ENCODE data around the gene HSDL2. TPM values are rescaled to one million over a fixed set of nuclear protein-coding genes. Genes with fewer than 3 reads are reported as not detected.

HSDL2 gene
- total RNA-seq, 1 experiment from 2014 or later: 32.2 TPM

GRCh38 chr9:112434487-112434886 is 54.6 kb downstream of the HSDL2 start (continued):
- TF ChIP-seq CTCF (IDR thresholded peaks at IDR 0.05): no peak

GRCh38 chr9:112437406-112437805 is 57.5 kb downstream of the HSDL2 start:
- no TSS peak for BruUV-seq (replicated peaks)
- CTCF ChIA-PET: no interaction called here
- no peak overlapping the region for H3K4me3 ChIP-seq (ENCODE audit: low read depth in 2 of 2, low read length in 2 of 2)
- no peaks in the 10 kb centered on the region for H3K4me1 ChIP-seq (ENCODE audit: control insufficient read depth, insufficient read depth, low read length)
- no peak for DNase-seq (ENCODE audit: low read depth, low spot score)
- POLR2A ChIA-PET: no interaction called here
- no peak overlapping the region for H3K27ac ChIP-seq (ENCODE audit: low read length)
- intact Hi-C loops (cut with micrococcal nuclease; ENCODE audit: unreplicated experiment): no loop called here
- H3K9me3 ChIP-seq (ENCODE audit: control insufficient read depth, insufficient read depth, low read depth, low read length): no peaks in the 10 kb centered on the region
- TF ChIP-seq REST (IDR thresholded peaks at IDR 0.05; ENCODE audit: insufficient read depth in 1 of 2, low read depth in 2 of 2, low read length in 1 of 2): no peak
- no peak for TF ChIP-seq POLR2AphosphoS5 (IDR thresholded peaks at IDR 0.05; ENCODE audit: low read depth, low read length)
- no peak for TF ChIP-seq SIN3A (IDR thresholded peaks at IDR 0.05; ENCODE audit: borderline replicate concordance, insufficient read depth, low read depth, low read length)
- no peak for TF ChIP-seq CTCF (IDR thresholded peaks at IDR 0.05)
- no peak for TF ChIP-seq TCF7L2 (IDR thresholded peaks at IDR 0.05; ENCODE audit: low read depth, low read length)
- H3K36me3 ChIP-seq (ENCODE audit: control insufficient read depth, insufficient read depth, low read length): no peaks in the 10 kb centered on the region; the same call in 1 of the 2 replicates
- in situ Hi-C loops (cut with HindIII; ENCODE audit: low pct_unique_long_range_greater_than_20kb, low sequenced_read_pairs): no loop called here
- no peaks in the 10 kb centered on the region for H3K27me3 ChIP-seq (ENCODE audit: control insufficient read depth, insufficient read depth, low read length)
- ATAC-seq: no peak

- Histone ChIP-seq H3K4me3 (ENCODE audit: low read depth in 2 of 2, low read length in 2 of 2) (no peak overlapping the region), H3K4me1 (ENCODE audit: control insufficient read depth, insufficient read depth, low read length) (no peaks in the 10 kb centered on the region), H3K27me3 (ENCODE audit: control insufficient read depth, insufficient read depth, low read length) (no peaks in the 10 kb centered on the region), H3K27ac (ENCODE audit: low read length) (no peak overlapping the region), H3K36me3 (ENCODE audit: control insufficient read depth, insufficient read depth, low read length) (peaks cover 2% of the 10 kb centered on the region; the same call in 1 of the 2 replicates), H3K9me3 (ENCODE audit: control insufficient read depth, insufficient read depth, low read depth, low read length) (no peaks in the 10 kb centered on the region)
- no peak for DNase-seq (ENCODE audit: low read depth, low spot score)
- in situ Hi-C loops (cut with HindIII; ENCODE audit: low pct_unique_long_range_greater_than_20kb, low sequenced_read_pairs): no loop called here
- no peak for ATAC-seq
- no peak for TF ChIP-seq TCF7L2 (IDR thresholded peaks at IDR 0.05; ENCODE audit: low read depth, low read length)
- TF ChIP-seq CTCF (IDR thresholded peaks at IDR 0.05): no peak
- TF ChIP-seq POLR2AphosphoS5 (IDR thresholded peaks at IDR 0.05; ENCODE audit: low read depth, low read length): no peak
- TF ChIP-seq REST (IDR thresholded peaks at IDR 0.05; ENCODE audit: insufficient read depth in 1 of 2, low read depth in 2 of 2, low read length in 1 of 2): no peak
- TF ChIP-seq SIN3A (IDR thresholded peaks at IDR 0.05; ENCODE audit: borderline replicate concordance, insufficient read depth, low read depth, low read length): no peak
- intact Hi-C loops (cut with micrococcal nuclease; ENCODE audit: unreplicated experiment): no loop called here
- ChIA-PET POLR2A (no interaction called here), CTCF (no interaction called here)
- BruUV-seq (replicated peaks): no TSS peak
These were observed 59.3 kb downstream of the HSDL2 start for GRCh38 chr9:112439171-112439570.
